GM12801 (cell line): ENCODE data around the gene SPHKAP.

Experiments used
- TF ChIP-seq, protein P1 (sequence below): IDR thresholded peaks from one replicate; pipeline ENCODE4 v1.5.1; 2011; ENCODE audit warnings: control low read depth; ENCODE audit not compliant: insufficient read length; ENCODE audit errors: extremely low read depth

The SPHKAP gene

DNA sequence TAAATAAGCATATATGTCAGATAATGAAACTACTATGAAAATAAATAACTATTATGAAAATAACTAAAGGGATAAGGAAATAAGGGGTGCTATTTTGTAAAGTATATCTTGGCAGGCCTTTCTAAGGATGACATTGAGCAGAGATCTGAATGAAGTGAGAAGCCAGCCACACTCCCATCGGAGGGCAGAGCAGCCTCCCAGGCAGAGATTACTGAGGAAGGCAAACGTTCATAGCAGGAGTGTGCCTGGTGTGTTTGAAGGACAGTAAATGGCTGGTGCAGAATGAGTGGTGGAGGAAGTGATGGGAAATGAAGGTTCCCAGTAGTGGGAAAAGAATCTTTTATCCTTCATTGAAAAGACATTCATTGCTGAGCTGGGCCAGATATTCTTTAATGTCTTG lies 62.5 kb downstream of the SPHKAP start:
- TF ChIP-seq, protein P1, sequence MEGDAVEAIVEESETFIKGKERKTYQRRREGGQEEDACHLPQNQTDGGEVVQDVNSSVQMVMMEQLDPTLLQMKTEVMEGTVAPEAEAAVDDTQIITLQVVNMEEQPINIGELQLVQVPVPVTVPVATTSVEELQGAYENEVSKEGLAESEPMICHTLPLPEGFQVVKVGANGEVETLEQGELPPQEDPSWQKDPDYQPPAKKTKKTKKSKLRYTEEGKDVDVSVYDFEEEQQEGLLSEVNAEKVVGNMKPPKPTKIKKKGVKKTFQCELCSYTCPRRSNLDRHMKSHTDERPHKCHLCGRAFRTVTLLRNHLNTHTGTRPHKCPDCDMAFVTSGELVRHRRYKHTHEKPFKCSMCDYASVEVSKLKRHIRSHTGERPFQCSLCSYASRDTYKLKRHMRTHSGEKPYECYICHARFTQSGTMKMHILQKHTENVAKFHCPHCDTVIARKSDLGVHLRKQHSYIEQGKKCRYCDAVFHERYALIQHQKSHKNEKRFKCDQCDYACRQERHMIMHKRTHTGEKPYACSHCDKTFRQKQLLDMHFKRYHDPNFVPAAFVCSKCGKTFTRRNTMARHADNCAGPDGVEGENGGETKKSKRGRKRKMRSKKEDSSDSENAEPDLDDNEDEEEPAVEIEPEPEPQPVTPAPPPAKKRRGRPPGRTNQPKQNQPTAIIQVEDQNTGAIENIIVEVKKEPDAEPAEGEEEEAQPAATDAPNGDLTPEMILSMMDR: no peak

DNA sequence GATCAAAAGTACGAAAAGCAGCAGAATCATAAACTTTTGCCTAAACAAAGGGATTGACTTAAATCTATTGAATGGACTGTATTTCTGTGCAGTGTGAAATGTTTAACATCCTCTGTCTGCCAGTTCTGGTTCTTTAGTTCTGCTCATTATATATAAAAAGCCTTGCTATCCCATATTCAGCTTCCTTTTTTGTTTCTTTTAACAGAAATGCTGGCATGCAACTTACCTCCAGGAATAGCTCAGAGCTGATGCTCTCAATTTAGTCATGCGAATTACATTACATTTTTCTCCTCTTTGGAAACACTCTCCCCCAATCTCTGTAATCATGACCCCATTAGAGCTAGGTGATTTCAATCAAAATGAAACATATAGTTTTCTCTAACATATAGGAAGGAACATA lies 73.6 kb downstream of the SPHKAP start:
- TF ChIP-seq, protein P1: no peak

DNA sequence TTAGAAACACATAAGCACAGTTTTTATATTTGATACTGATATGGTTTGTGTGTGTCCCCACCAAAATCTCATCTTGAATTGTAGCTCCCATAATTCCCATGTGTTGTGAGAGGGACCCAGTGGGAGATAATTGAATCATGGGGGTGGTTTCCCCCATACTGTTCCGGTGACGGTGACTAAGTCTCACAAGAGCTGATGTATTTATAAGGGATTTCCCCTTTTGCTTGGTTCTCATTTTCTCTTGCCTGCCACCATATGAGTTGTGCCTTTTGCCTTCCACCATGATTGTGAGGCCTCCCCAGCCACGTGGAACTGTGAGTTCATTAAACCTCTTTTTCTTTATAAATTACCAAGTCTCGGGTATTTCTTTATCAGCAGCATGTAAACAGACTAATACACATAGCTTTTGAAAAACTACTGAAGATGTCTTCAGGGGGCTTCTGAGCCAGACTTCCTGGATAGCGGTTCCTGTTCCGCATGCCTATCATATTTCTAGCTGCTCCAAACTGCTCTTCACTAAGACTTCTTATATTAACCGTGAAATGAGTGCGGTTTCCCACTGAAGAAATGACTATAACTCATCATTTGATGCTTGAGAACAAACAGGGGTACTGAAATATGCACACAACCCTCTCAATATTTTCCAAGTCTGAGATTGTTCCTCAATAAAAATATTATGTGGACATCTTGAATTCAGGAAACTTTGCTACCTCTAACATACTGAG lies 75.8 kb downstream of the SPHKAP start:
- TF ChIP-seq, protein P1: no peak

DNA sequence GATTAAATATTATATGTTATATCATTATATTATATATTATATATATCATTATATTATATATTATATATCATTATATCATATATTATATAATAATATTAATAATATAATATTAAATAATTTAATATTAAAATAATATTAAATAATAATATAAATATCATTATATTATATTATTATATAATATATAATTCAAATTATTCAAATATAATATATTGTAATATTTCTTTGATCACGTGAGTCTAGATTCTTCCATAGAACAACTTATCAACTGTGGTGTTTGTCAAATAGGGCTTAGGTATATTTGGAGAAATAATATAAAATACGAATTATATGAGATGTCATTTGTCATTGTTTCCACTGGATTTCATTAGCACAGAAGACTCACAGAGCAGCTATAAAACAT lies 77.3 kb downstream of the SPHKAP start:
- TF ChIP-seq, protein P1: no peak

DNA sequence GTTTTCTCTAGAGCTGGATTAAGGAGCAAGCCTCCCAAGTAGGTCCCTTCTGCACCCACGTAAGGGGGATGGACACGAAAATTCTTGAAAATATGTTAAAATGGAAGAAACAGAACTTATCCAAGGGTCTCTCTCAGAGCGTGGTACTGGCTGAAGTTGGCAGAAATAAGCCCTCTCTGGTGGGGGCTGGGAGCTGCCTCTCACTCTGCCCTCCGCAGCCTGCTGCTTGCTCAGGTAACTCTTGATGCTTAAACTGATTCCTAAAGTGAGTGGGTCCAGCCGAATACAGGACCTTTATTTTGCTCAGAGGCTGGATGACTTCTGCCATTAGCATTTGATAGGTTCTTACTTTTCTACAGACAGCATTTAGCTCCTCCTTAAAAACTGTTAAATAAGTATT lies 78.1 kb downstream of the SPHKAP start:
- TF ChIP-seq, protein P1: no peak

DNA sequence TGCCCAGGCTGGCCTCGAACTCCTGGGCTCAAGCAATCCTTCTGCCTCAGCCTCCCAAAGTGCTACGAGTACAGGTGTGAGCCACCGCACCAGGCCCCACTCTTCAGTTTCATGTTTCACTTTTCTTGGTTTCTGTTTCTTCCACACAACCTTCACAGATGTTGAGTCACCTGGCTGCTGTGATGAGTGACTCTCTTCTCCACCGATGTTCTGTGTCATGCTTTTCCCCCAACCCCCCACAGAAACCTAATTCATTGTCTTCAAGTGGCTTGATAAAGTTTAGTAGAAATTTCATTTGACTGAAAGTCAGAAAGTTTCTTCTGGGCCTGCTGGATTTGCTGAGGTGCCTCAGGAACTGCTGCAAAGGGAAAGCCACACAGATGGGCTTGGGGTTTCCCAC lies 78.5 kb downstream of the SPHKAP start:
- TF ChIP-seq, protein P1: no peak

DNA sequence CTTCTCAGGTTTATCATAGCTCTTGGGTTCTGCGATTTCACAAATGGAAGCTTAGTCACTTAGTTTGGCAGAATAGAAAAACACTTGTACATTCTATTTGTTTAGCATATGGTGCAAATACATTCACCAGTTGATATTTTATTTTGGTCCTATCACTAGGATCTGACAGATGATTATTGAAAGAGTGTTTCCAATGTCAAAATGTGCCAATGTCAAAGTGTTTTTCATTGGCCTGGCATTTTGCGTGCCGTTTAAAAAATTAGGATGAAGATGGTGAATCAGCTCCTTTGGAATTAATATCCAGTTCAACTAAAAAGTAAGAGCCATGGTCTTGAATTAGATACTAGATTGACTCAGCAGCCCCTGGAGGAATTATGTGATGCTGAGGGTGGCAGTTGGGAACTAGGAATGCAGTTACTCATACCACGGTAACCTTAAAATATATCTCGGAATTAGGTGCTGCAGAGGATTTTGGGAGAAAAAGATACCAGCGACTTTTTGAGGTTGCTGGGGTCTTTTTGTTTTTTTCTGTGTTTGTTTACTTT lies 87.0 kb downstream of the SPHKAP start:
- TF ChIP-seq, protein P1: no peak

DNA sequence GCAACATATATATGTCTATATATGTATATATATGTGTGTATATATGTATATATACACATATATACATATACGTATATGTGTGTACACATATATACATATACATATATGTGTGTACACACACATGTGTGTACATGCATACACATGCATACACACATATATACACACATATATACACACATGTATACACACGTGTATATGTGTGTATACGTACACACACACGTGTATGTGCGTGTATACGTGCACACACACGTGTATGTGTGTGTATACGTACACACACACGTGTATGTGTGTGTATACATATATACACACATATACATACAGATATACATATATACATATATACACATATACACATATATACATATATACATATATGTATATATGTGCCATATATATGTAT lies 89.4 kb downstream of the SPHKAP start:
- TF ChIP-seq, protein P1: no peak
